ENCODE measurements around the gene IRF2. TPM values are rescaled to one million over a fixed set of nuclear protein-coding genes. Genes with fewer than 3 reads are reported as not detected.

IRF2 gene
- polyA plus RNA-seq, 2 of the 4 experiments (the other 2 are of a cell fraction) = 11.0 to 23.5 TPM

GRCh38 chr4:184513802-184514120, 39.4 kb upstream of the IRF2 start (continued):
- TF ChIP-seq BHLHE40 (IDR thresholded peaks at IDR 0.05; ENCODE audit: low read depth, low read length) (no peak), JUNB (IDR thresholded peaks at IDR 0.05) (no peak), CHD2 (IDR thresholded peaks at IDR 0.05; ENCODE audit: low read length, partially characterized antibody) (no peak)

GRCh38 chr4:184511156-184511555, 36.8 kb upstream of the IRF2 start:
- H3K9me3 ChIP-seq = no peaks in the 10 kb centered on the region
- FAIRE-seq (no peak), ATAC-seq (no peak), DNase-seq (ENCODE audit: low read depth in 1 of 2, low spot score in 1 of 2) (no peak)
- H3K4me3 ChIP-seq = no peak overlapping the region
- ChIA-PET CTCF (no interaction called here), POLR2A (no interaction called here)
- no peak for TF ChIP-seq HMGXB4 (CRISPR knock-in tag; IDR thresholded peaks at IDR 0.05; ENCODE audit: borderline replicate concordance)
- TF ChIP-seq MAX (IDR thresholded peaks at IDR 0.05) = no peak
- no peak for TF ChIP-seq TP53 (CRISPR knock-in tag; IDR thresholded peaks at IDR 0.05)
- TF ChIP-seq JUNB (IDR thresholded peaks at IDR 0.05) = no peak
- 0 out of 3 replicates have a peak, but pooled peaks cover 3% of the 10 kb centered on the region for H3K4me1 ChIP-seq
- no peak overlapping the region for H3K4me2 ChIP-seq
- H3K27ac ChIP-seq = no peak overlapping the region
- WGBS (ENCODE audit: missing lambda C conversion rate) = 68% methylated on average over 5 of the region's 5 CpGs

GRCh38 chr4:184510401-184510800, 36.1 kb upstream of the IRF2 start:
- TF ChIP-seq NR3C1 (IDR thresholded peaks at IDR 0.05) = no peak
- ChIA-PET CTCF (no interaction called here), POLR2A (no interaction called here)
- FAIRE-seq = no peak
- no peak for DNase-seq (ENCODE audit: low read depth in 1 of 2, low spot score in 1 of 2)
- Histone ChIP-seq H3K27ac (no peak overlapping the region), H3K4me3 (no peak overlapping the region), H3K4me2 (no peak overlapping the region), H3K9me3 (no peaks in the 10 kb centered on the region), H3K4me1 (0 out of 3 replicates have a peak, but pooled peaks cover 3% of the 10 kb centered on the region)
- 77% methylated on average over 3 of the region's 3 CpGs for WGBS (ENCODE audit: missing lambda C conversion rate)
- ATAC-seq = no peak

GRCh38 chr4:184506527-184507121, 32.3 kb upstream of the IRF2 start:
- WGBS (ENCODE audit: missing lambda C conversion rate) = 93% methylated on average over 7 of the region's 7 CpGs
- H3K27ac ChIP-seq = no peak overlapping the region
- no peak for FAIRE-seq
- no peak overlapping the region for H3K4me3 ChIP-seq
- peak; percentile 8 to 14 for DNase-seq (ENCODE audit: low read depth in 1 of 2, low spot score in 1 of 2)
- no peaks in the 10 kb centered on the region for H3K4me1 ChIP-seq
- ChIA-PET POLR2A (no interaction called here), CTCF (no interaction called here)
- no peaks in the 10 kb centered on the region for H3K9me3 ChIP-seq
- no peak overlapping the region for H3K4me2 ChIP-seq
- TF ChIP-seq BHLHE40 (IDR thresholded peaks at IDR 0.05; ENCODE audit: low read depth, low read length) (no peak), ZFP36 (IDR thresholded peaks at IDR 0.05; ENCODE audit: borderline replicate concordance, partially characterized antibody) (no peak), RAD21 (conservative IDR thresholded peaks at IDR 0.05 in 1 of 2, IDR thresholded peaks at IDR 0.05 in 1 of 2) (0 out of 5 replicates have a peak, but pooled peaks of 1 of the 2 experiments have one; percentile 2), FOXS1 (CRISPR knock-in tag; IDR thresholded peaks at IDR 0.05) (no peak), MAFK (IDR thresholded peaks at IDR 0.05; ENCODE audit: partially characterized antibody) (no peak)
- peak; percentile 89 to 91 for ATAC-seq

GRCh38 chr4:184504385-184504784, 30.0 kb upstream of the IRF2 start:
- Histone ChIP-seq H3K4me1 (no peaks in the 10 kb centered on the region), H3K4me2 (no peak overlapping the region), H3K4me3 (no peak overlapping the region), H3K9me3 (no peaks in the 10 kb centered on the region), H3K27ac (no peak overlapping the region)
- FAIRE-seq (no peak), ATAC-seq (no peak), DNase-seq (ENCODE audit: low read depth in 1 of 2, low spot score in 1 of 2) (no peak)
- POLR2A ChIA-PET = no interaction called here
- CTCF ChIA-PET = interaction anchor here (1.2 kb wide), 1 partner anchor 10 kb away, joined by 3 read pairs; no protein-coding TSS in a partner anchor
- WGBS (ENCODE audit: missing lambda C conversion rate) = 74% methylated on average over 7 of the region's 11 CpGs
- TF ChIP-seq HOXB5 (CRISPR knock-in tag; IDR thresholded peaks at IDR 0.05) (no peak), RCOR1 (IDR thresholded peaks at IDR 0.05; ENCODE audit: low read depth, low read length) (no peak), MAZ (IDR thresholded peaks at IDR 0.05; ENCODE audit: borderline replicate concordance, low read depth, low read length) (no peak), CBX2 (IDR thresholded peaks at IDR 0.05; ENCODE audit: borderline replicate concordance, low read depth) (no peak), EP300 (IDR thresholded peaks at IDR 0.05) (no peak), CBX8 (IDR thresholded peaks at IDR 0.05) (no peak), ESRRA (IDR thresholded peaks at IDR 0.05; ENCODE audit: borderline replicate concordance, low read length) (no peak), EHF (CRISPR knock-in tag; IDR thresholded peaks at IDR 0.05) (no peak), BCL3 (IDR thresholded peaks at IDR 0.05) (no peak), MAX (IDR thresholded peaks at IDR 0.05) (no peak)
